Ovary (tissue), 3 donors: Measurements from ENCODE around the gene ZNF345.

Source experiments
- POLR2A ChIP-seq: fragments of 450-650 bp; IDR thresholded peaks from one replicate; pipeline ENCODE4 v1.6.1; 2017; ENCODE audit warnings: antibody characterized with exemption, mild to moderate bottlenecking, moderate library complexity
- TF ChIP-seq, protein P1 (sequence below), 3 donors: fragments of 450-650 bp in 2 of 3; fragments of 200-600 bp in 1 of 3; IDR thresholded peaks; one replicate each; pipeline versions ENCODE4 v1.5.1 to v1.8.0; 2016 to 2022; ENCODE audit warnings: antibody characterized with exemption in 3 of 3, mild to moderate bottlenecking in 1 of 3
- donor health status: DM: no; HTN: no; CAD: no.

GRCh38 chr19:36849701-36850558 lies 746 bp upstream of the ZNF345 start:
- TF ChIP-seq POLR2A, result peak; percentile 40
- TF ChIP-seq, protein P1, sequence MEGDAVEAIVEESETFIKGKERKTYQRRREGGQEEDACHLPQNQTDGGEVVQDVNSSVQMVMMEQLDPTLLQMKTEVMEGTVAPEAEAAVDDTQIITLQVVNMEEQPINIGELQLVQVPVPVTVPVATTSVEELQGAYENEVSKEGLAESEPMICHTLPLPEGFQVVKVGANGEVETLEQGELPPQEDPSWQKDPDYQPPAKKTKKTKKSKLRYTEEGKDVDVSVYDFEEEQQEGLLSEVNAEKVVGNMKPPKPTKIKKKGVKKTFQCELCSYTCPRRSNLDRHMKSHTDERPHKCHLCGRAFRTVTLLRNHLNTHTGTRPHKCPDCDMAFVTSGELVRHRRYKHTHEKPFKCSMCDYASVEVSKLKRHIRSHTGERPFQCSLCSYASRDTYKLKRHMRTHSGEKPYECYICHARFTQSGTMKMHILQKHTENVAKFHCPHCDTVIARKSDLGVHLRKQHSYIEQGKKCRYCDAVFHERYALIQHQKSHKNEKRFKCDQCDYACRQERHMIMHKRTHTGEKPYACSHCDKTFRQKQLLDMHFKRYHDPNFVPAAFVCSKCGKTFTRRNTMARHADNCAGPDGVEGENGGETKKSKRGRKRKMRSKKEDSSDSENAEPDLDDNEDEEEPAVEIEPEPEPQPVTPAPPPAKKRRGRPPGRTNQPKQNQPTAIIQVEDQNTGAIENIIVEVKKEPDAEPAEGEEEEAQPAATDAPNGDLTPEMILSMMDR (IDR thresholded peaks at IDR 0.05), result no peak
